ENCODE measurements around the gene KDM3B.
"Not testable (repeated sequence)": the region's sequence is repeated elsewhere in the genome, so short reads cannot be mapped to it uniquely, and the experiment has no call there.

Gene KDM3B

GRCh38 chr5:138468133-138468965, 115.9 kb downstream of the KDM3B start:
- DNase-seq, result no peak

DNA sequence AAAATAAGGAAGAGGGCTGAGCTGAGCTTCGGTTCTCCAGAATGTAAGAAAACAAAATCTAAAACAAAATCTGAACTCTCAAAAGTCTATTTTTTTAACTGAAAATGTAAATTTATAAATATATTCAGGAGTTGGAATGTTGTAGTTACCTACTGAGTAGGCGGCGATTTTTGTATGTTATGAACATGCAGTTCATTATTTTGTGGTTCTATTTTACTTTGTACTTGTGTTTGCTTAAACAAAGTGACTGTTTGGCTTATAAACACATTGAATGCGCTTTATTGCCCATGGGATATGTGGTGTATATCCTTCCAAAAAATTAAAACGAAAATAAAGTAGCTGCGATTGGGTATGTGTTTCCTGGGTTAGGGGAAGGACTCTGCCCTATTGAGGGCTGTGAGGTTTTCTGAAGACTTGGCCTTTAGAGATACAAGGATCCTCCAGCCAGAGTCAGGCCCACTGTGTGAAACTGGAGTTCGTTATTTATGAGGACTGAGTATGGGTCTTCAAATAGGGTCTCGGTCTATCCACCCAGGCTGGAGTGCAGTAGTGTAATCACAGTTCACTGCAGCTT, 116.6 kb downstream of the KDM3B start:
- no peak for DNase-seq

DNA sequence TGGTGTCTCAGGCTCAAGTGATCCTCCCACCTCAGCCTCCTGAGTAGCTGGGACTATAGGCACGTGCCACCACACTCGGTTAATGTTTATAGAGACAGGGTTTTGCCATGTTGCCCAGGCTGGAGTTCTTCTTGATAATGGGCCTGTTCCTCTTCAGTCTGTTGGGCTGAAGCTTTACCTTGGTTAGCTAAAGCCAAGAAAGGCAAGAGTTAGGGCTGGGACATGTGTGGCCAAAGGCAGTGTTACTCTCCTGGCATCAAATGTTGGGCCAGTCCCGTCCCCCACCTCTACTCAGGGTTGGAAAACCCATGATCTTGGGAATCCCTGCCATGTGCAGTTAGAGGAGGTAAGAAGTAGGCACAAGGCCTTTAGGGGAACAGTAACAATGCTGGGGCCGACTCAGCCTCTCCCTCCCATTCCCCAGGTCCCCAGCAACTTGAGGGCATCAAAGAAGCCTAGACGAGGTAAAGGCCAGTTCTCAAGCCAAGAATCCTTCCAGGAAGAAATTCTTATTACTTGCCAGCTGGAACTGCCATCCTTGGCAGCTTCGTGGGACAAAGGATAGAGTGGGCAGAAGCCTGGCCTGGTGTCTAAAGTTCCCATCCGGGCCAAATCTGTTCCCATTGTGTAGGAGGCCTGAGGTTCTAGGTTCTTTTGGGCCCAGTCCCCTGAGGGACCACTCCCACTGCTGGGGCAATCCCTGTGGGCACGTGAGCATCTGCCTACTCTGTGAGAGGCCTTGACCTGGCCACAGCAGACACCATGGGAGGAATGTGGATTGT, 117.2 kb downstream of the KDM3B start:
- DNase-seq, result no peak

GRCh38 chr5:138470322-138471051, 118.0 kb downstream of the KDM3B start:
- no peak for DNase-seq

DNA sequence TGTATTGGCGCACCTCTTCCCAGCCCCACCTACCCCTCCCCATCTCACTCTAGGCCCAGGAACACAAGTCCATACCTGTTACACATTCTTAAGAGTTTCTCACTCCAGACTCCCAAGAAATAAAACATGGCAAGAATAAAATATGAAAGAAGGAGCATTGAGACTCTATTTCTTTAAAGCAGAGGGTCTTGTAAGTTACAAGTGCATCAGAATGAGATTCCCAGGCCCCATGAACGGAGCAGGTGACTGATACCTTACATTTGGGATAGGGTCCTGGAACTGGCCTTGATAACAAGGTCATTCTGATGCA, 118.5 kb downstream of the KDM3B start:
- no peak for DNase-seq

DNA sequence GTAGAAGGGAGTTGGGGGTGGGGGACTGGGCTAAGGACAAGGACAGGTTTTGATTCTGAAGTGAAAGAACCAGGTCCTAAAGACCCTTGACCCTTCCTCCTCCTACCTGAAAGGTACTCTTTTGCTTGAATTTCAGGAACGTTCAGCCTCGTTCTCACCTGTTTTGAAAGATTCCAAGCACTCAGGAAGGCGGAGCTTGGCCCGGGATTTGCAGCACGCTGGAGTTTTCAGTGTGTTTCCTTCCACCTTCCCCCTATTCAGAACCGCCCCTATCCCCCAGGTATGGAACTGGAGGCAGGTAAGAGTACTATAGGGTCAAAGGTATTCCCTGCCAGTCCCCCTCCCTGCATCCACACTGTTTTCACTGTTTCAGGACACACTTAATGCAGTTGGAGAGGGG, 119.9 kb downstream of the KDM3B start:
- DNase-seq, result no peak

DNA sequence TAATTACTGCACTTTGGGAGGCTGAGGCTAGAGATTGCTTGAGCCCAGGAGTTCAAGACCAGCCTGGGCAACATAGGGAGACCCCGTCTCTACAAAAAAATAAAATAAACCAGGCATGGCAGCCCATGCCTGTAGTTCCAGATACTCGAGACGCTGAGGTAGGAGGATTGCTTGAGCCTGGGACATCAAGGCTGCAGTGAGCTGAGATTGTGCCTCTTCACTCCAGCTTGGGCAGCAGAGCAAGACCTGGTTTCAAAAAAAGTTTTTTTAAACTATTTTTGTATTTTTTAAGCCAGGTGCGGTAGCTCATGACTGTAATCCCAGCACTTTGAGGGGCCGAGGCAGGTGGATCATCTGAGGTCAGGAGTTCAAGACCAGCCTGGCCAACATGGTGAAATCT, 120.7 kb downstream of the KDM3B start:
- not testable (repeated sequence) for DNase-seq

DNA sequence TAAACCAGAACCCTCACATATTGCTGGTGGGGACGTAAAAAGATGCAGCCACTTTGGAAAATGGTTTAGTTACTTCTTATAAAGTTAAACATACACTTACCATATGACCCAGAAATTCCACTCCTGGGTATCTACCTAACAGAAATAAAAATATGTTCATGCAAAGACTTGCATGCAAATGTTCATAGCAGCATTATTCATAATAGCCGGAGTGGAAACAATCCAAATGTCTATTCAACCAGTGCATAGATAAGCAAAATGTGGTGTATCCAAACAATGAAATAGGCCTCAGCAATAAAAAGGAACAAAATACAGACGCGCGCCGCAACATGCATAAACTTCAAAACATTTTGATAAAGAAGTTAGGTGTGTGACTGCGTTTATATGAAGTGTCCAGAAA, 124.4 kb downstream of the KDM3B start:
- DNase-seq, result no peak

DNA sequence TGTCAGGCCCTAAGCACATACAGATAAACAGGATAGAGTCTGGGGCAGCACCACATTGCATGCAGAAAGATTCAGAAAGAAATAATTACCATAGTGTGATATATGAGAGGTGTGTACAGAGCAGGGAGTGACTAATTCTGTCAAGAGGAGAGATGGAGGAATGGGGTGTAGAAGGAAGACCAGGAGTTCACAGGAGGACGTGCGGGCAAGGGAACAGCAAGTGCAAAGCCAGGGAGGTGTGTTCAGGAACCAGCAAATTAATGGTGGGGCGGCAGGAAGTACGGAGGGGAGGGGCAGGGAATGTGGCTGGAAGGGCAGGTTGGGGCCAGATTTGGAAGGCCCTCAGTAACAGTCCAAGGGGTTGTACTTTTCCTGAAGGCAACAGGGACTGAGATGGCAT, 130.2 kb downstream of the KDM3B start:
- no peak for DNase-seq
